ENCODE measurements around the gene CAVIN1.
A peak's percentile ranks its signal among the peaks of the same experiment; 100 is the strongest.
"Not testable (repeated sequence)": the region's sequence is repeated elsewhere in the genome, so short reads cannot be mapped to it uniquely, and the experiment has no call there.

Gene CAVIN1

GRCh38 chr17:42378959-42379594 lies 44.0 kb downstream of the CAVIN1 start:
- peak; percentile 11 for DNase-seq (ENCODE audit: low spot score)

- DNase-seq (ENCODE audit: low spot score): no peak
These were observed 44.6 kb downstream of the CAVIN1 start for GRCh38 chr17:42378359-42378958.

- no peak for DNase-seq (ENCODE audit: low spot score)
These were observed 49.2 kb downstream of the CAVIN1 start for GRCh38 chr17:42373896-42374295.

- no peak for DNase-seq (ENCODE audit: low spot score)
These were observed 50.9 kb downstream of the CAVIN1 start for GRCh38 chr17:42372142-42372541.

- DNase-seq (ENCODE audit: low spot score): not testable (repeated sequence)
These were observed 54.1 kb downstream of the CAVIN1 start for GRCh38 chr17:42368797-42369561.

- DNase-seq (ENCODE audit: low spot score): not testable (repeated sequence)
These were observed 54.7 kb downstream of the CAVIN1 start for GRCh38 chr17:42368310-42368709.

- not testable (repeated sequence) for DNase-seq (ENCODE audit: low spot score)
These were observed 56.7 kb downstream of the CAVIN1 start for GRCh38 chr17:42366176-42367023.

- DNase-seq (ENCODE audit: low spot score): peak; percentile 46
These were observed 57.9 kb downstream of the CAVIN1 start for GRCh38 chr17:42365136-42365535.

GRCh38 chr17:42363767-42364585 lies 59.1 kb downstream of the CAVIN1 start:
- no peak for DNase-seq (ENCODE audit: low spot score)

GRCh38 chr17:42363231-42363630 lies 59.8 kb downstream of the CAVIN1 start:
- DNase-seq (ENCODE audit: low spot score): no peak

GRCh38 chr17:42362245-42362961 lies 60.7 kb downstream of the CAVIN1 start:
- DNase-seq (ENCODE audit: low spot score): no peak

- peak; percentile 74 for DNase-seq (ENCODE audit: low spot score)
These were observed 61.3 kb downstream of the CAVIN1 start for GRCh38 chr17:42361781-42362186.

GRCh38 chr17:42360388-42360787 lies 62.7 kb downstream of the CAVIN1 start:
- DNase-seq (ENCODE audit: low spot score): not testable (repeated sequence)

- no peak for DNase-seq (ENCODE audit: low spot score)
These were observed 63.9 kb downstream of the CAVIN1 start for GRCh38 chr17:42359133-42359532.

GRCh38 chr17:42358434-42358833 lies 64.6 kb downstream of the CAVIN1 start:
- no peak for DNase-seq (ENCODE audit: low spot score)

GRCh38 chr17:42354956-42355843 lies 67.9 kb downstream of the CAVIN1 start:
- no peak for DNase-seq (ENCODE audit: low spot score)

Measured in CD4-positive, alpha-beta T cell treated with Interleukin-2 at 100 ng/mL for 4 hours (primary cell).